IMR-90 (cell line): ENCODE measurements around the gene USP25. TPM values are rescaled to one million over a fixed set of nuclear protein-coding genes. Genes with fewer than 3 reads are reported as not detected.

ENCODE experiments used
- ATAC-seq: fragments of 200-7000 bp; cut with Tn5 transposase; 2 replicates; pipeline ENCODE4 v1.9.1; 2020; ENCODE audit warnings: low read depth, mild to moderate bottlenecking, moderate library complexity
- BruUV-seq: library from RNA; stranded (reverse); fragments of 400-500 nt; replicated peaks from 2 replicates; lab custom pipeline; 2021; lab: Mats Ljungman, UMichigan
- CTCF ChIA-PET: fragments of 300-600 bp; formaldehyde crosslinking; extraction: SDS; loops from one replicate; lab custom pipeline; 2021; ENCODE audit warnings: antibody characterized with exemption; lab: Yijun Ruan, JAX
- POLR2A ChIA-PET: fragments of 300-600 bp; sonication (Branson Sonifier 250); formaldehyde crosslinking; loops from one replicate; lab custom pipeline; 2022; ENCODE audit warnings: antibody characterized with exemption; ENCODE audit not compliant: unreplicated experiment; lab: Charles Lee
- DNase-seq: peaks from one replicate; pipeline ENCODE4 v3.0.0; 2013
- H2AFZ ChIP-seq: replicated peaks from 2 replicates; pipeline ENCODE3; 2013; ENCODE audit warnings: low read length, mild to moderate bottlenecking; ENCODE audit not compliant: poor library complexity
- H2AK5ac ChIP-seq: 2 replicates; pipeline ENCODE4 v1.6.1; 2013; ENCODE audit warnings: low read depth, low read length, inconsistent platforms
- H2AK9ac ChIP-seq: replicated peaks from 2 replicates; pipeline ENCODE3; 2013; ENCODE audit warnings: mild to moderate bottlenecking, low read depth, low read length, moderate library complexity; ENCODE audit not compliant: poor library complexity
- H2BK120ac ChIP-seq: 2 replicates; pipeline ENCODE4 v1.6.1; 2013; ENCODE audit warnings: low read depth, low read length, inconsistent platforms
- H2BK15ac ChIP-seq: 3 replicates; pipeline ENCODE4 v1.6.1; 2013; ENCODE audit warnings: low read depth, low read length, inconsistent platforms
- H2BK20ac ChIP-seq: 2 replicates; pipeline ENCODE4 v1.6.1; 2013; ENCODE audit warnings: low read depth, mild to moderate bottlenecking, inconsistent platforms, low read length, moderate library complexity
- H2BK5ac ChIP-seq: 2 replicates; pipeline ENCODE4 v1.6.1; 2013; ENCODE audit warnings: mild to moderate bottlenecking, low read depth, low read length, inconsistent platforms; ENCODE audit not compliant: poor library complexity, severe bottlenecking
- H3K14ac ChIP-seq: replicated peaks from 2 replicates; pipeline ENCODE4 v1.6.1; 2013; ENCODE audit warnings: low read depth, low read length, inconsistent platforms
- H3K18ac ChIP-seq: 2 replicates; pipeline ENCODE4 v1.6.1; 2013; ENCODE audit warnings: low read depth, low read length, control low read depth
- H3K23ac ChIP-seq: 2 replicates; pipeline ENCODE4 v1.6.1; 2013; ENCODE audit warnings: low read depth, low read length, inconsistent platforms
- H3K27ac ChIP-seq: 2 replicates; pipeline ENCODE4 v1.5.1; 2013; ENCODE audit warnings: mild to moderate bottlenecking, control low read depth, low read length; ENCODE audit not compliant: insufficient read depth
- H3K27me3 ChIP-seq: 2 replicates; pipeline ENCODE4 v1.6.1; 2013; ENCODE audit warnings: low read length; ENCODE audit not compliant: control insufficient read depth, insufficient read depth
- H3K36me3 ChIP-seq: 2 replicates; pipeline ENCODE4 v1.6.1; 2013; ENCODE audit warnings: low read length, mixed read lengths; ENCODE audit not compliant: control insufficient read depth, insufficient read depth
- H3K4ac ChIP-seq: 2 replicates; pipeline ENCODE4 v1.6.1; 2013; ENCODE audit warnings: low read depth, low read length, inconsistent platforms
- H3K4me1 ChIP-seq: 2 replicates; pipeline ENCODE4 v1.6.1; 2013; ENCODE audit warnings: low read length, mixed read lengths; ENCODE audit not compliant: control insufficient read depth, insufficient read depth
- H3K4me2 ChIP-seq: 2 replicates; pipeline ENCODE4 v1.6.1; 2013; ENCODE audit warnings: low read depth, mild to moderate bottlenecking, control low read depth, low read length, moderate library complexity
- H3K4me3 ChIP-seq: 2 replicates; pipeline ENCODE4 v1.5.1; 2013; ENCODE audit warnings: low read depth, mild to moderate bottlenecking, control low read depth, low read length, moderate library complexity; ENCODE audit not compliant: insufficient read depth
- H3K56ac ChIP-seq: 2 replicates; pipeline ENCODE4 v1.6.1; 2013; ENCODE audit warnings: low read length, inconsistent platforms; ENCODE audit not compliant: insufficient read depth; ENCODE audit errors: extremely low read depth
- H3K79me1 ChIP-seq, 2 experiments: 2 replicates each; pipeline ENCODE4 v1.6.1; 2013; ENCODE audit warnings: low read length in 2 of 2, inconsistent platforms in 1 of 2, low read depth in 1 of 2
- H3K9ac ChIP-seq: 2 replicates; pipeline ENCODE4 v1.6.1; 2013; ENCODE audit warnings: low read depth, low read length, control low read depth
- H3K9me1 ChIP-seq: 2 replicates; pipeline ENCODE4 v1.6.1; 2013; ENCODE audit warnings: low read length, inconsistent platforms; ENCODE audit not compliant: insufficient read depth
- H3K9me3 ChIP-seq: 2 replicates; pipeline ENCODE4 v1.6.1; 2013; ENCODE audit warnings: low read length; ENCODE audit not compliant: control insufficient read depth, insufficient read depth
- H4K20me1 ChIP-seq: 2 replicates; pipeline ENCODE4 v1.6.1; 2013; ENCODE audit warnings: low read length, inconsistent platforms; ENCODE audit not compliant: insufficient read depth
- H4K5ac ChIP-seq: 2 replicates; pipeline ENCODE4 v1.6.1; 2013; ENCODE audit warnings: mild to moderate bottlenecking, low read depth, low read length, control low read depth
- H4K8ac ChIP-seq, 2 experiments: 2 replicates each; pipeline ENCODE4 v1.6.1; 2013; ENCODE audit warnings: low read depth in 2 of 2, low read length in 2 of 2, control low read depth in 1 of 2, inconsistent platforms in 1 of 2
- H4K91ac ChIP-seq: 2 replicates; pipeline ENCODE4 v1.6.1; 2013; ENCODE audit warnings: low read depth, low read length, inconsistent platforms; ENCODE audit not compliant: insufficient read depth
- BHLHE40 ChIP-seq: fragments of 150-350 bp; IDR thresholded peaks from 2 replicates; pipeline ENCODE4 v1.6.1; 2016; ENCODE audit warnings: mild to moderate bottlenecking, low read depth, low read length
- FOS ChIP-seq: fragments of 150-350 bp; IDR thresholded peaks from 2 replicates; pipeline ENCODE4 v1.6.1; 2016; ENCODE audit warnings: low read depth, low read length
- MAFK ChIP-seq: IDR thresholded peaks from 2 replicates; pipeline ENCODE4 v1.6.1; 2012; ENCODE audit warnings: low read depth, low read length, improper control_type of control experiment
- RAD21 ChIP-seq: IDR thresholded peaks from 2 replicates; pipeline ENCODE4 v1.6.1; 2012; ENCODE audit warnings: low read length, improper control_type of control experiment
- RCOR1 ChIP-seq: IDR thresholded peaks from 2 replicates; pipeline ENCODE4 v1.6.1; 2012; ENCODE audit warnings: mild to moderate bottlenecking, low read length, improper control_type of control experiment; ENCODE audit not compliant: insufficient replicate concordance
- SMC3 ChIP-seq: fragments of 150-350 bp; IDR thresholded peaks from 2 replicates; pipeline ENCODE4 v1.6.1; 2016; ENCODE audit warnings: low read depth, mild to moderate bottlenecking, antibody characterized with exemption, low read length, moderate library complexity
- dilution Hi-C: fragments of 300-500 bp; cut with HindIII; formaldehyde crosslinking; loops from one replicate; pipeline ENCODE4 v1.14.3; 2018; ENCODE audit warnings: low sequenced_read_pairs; ENCODE audit not compliant: unreplicated experiment
- in situ Hi-C: fragments of 300-500 bp; cut with MboI; formaldehyde crosslinking; loops from 3 replicates; pipeline ENCODE4 v1.14.3; 2019; ENCODE audit warnings: low sequenced_read_pairs, inconsistent platforms, mixed read lengths
- intact Hi-C: fragments of 100-400 bp; cut with micrococcal nuclease; formaldehyde crosslinking; loops from 2 replicates; pipeline ENCODE4 v1.10.0; 2022
- polyA plus RNA-seq, 3 experiments: library from polyadenylated mRNA; depleted of rRNA; stranded (reverse); fragments of >200 nt; gene quantifications; 2 replicates each; pipeline ENCODE4 v1.2.3, GENCODE V29; 2012; ENCODE audit warnings: low replicate concordance in 1 of 3
- total RNA-seq: library from RNA; depleted of rRNA; stranded (reverse); fragments of >200 nt; gene quantifications from 2 replicates; pipeline ENCODE4 v1.2.3, GENCODE V29; 2012
- TF ChIP-seq, protein P1 (sequence below): fragments of 150-350 bp; IDR thresholded peaks from 2 replicates; pipeline ENCODE4 v1.6.1; 2016; ENCODE audit warnings: low read depth, mild to moderate bottlenecking, low read length, moderate library complexity, borderline replicate concordance
- TF ChIP-seq, protein P2 (sequence below): fragments of 150-350 bp; IDR thresholded peaks from 2 replicates; pipeline ENCODE4 v1.6.1; 2017; ENCODE audit warnings: mild to moderate bottlenecking, antibody characterized with exemption, low read length, low read depth
- TF ChIP-seq, protein P3 (sequence below): conservative IDR thresholded peaks from 2 replicates; pipeline ENCODE4 v1.5.1; 2012; ENCODE audit warnings: mild to moderate bottlenecking, low read depth, low read length, improper control_type of control experiment

The USP25 gene
- total and polyA plus RNA-seq, 2 of the 4 experiments (the other 2 are of a cell fraction), result 9.3 to 23.3 TPM

DNA sequence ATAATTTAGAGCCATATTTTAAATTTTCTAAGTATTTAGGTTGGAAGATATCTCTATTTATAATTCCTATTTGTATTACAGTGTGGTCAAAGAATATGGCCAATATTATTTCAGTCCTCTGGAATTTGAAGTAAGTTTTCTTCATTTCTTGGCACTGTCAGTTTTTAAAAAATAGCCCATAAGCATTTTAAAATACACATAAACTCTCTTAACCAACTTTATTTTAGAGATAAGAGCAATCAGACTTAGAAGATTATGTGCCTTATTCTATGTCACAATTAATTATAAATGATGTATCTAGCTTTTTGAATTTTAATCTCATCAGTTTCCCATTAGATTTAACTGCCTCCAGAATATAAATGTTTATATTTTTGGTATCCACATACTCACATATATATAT, 130.8 kb downstream of the USP25 start:
- H3K4me2 ChIP-seq, result no peak overlapping the region
- H3K9me1 ChIP-seq, result no peaks in the 10 kb centered on the region
- TF ChIP-seq, protein P1, sequence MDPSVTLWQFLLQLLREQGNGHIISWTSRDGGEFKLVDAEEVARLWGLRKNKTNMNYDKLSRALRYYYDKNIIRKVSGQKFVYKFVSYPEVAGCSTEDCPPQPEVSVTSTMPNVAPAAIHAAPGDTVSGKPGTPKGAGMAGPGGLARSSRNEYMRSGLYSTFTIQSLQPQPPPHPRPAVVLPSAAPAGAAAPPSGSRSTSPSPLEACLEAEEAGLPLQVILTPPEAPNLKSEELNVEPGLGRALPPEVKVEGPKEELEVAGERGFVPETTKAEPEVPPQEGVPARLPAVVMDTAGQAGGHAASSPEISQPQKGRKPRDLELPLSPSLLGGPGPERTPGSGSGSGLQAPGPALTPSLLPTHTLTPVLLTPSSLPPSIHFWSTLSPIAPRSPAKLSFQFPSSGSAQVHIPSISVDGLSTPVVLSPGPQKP, result no peak
- TF ChIP-seq, protein P2, sequence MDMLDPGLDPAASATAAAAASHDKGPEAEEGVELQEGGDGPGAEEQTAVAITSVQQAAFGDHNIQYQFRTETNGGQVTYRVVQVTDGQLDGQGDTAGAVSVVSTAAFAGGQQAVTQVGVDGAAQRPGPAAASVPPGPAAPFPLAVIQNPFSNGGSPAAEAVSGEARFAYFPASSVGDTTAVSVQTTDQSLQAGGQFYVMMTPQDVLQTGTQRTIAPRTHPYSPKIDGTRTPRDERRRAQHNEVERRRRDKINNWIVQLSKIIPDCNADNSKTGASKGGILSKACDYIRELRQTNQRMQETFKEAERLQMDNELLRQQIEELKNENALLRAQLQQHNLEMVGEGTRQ, result no peak
- no peak for TF ChIP-seq RAD21
- TF ChIP-seq FOS, result no peak
- TF ChIP-seq, protein P3, sequence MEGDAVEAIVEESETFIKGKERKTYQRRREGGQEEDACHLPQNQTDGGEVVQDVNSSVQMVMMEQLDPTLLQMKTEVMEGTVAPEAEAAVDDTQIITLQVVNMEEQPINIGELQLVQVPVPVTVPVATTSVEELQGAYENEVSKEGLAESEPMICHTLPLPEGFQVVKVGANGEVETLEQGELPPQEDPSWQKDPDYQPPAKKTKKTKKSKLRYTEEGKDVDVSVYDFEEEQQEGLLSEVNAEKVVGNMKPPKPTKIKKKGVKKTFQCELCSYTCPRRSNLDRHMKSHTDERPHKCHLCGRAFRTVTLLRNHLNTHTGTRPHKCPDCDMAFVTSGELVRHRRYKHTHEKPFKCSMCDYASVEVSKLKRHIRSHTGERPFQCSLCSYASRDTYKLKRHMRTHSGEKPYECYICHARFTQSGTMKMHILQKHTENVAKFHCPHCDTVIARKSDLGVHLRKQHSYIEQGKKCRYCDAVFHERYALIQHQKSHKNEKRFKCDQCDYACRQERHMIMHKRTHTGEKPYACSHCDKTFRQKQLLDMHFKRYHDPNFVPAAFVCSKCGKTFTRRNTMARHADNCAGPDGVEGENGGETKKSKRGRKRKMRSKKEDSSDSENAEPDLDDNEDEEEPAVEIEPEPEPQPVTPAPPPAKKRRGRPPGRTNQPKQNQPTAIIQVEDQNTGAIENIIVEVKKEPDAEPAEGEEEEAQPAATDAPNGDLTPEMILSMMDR, result no peak
- TF ChIP-seq SMC3, result no peak
- TF ChIP-seq RCOR1, result no peak
- TF ChIP-seq MAFK, result no peak
- no peak for TF ChIP-seq BHLHE40
- no peaks in the 10 kb centered on the region for H3K27me3 ChIP-seq
- no peaks in the 10 kb centered on the region for H4K20me1 ChIP-seq
- no peak overlapping the region for H2BK5ac ChIP-seq
- H3K23ac ChIP-seq, result no peak overlapping the region
- no peak overlapping the region for H4K8ac ChIP-seq
- no peaks in the 10 kb centered on the region for H3K9me3 ChIP-seq
- intact Hi-C loops, result no loop called here
- in situ Hi-C loops, result no loop called here
- CTCF ChIA-PET, result no interaction called here
- H2AFZ ChIP-seq, result no peak overlapping the region
- H3K4me1 ChIP-seq, result no peaks in the 10 kb centered on the region
- DNase-seq (no peak), ATAC-seq (no peak)
- H3K36me3 ChIP-seq, result 0 out of 2 replicates have a peak, but pooled peaks cover 1% of the 10 kb centered on the region
- no peak overlapping the region for H2AK5ac ChIP-seq
- POLR2A ChIA-PET, result no interaction called here
- H3K4me3 ChIP-seq, result no peak overlapping the region
- H4K5ac ChIP-seq, result no peak overlapping the region
- H4K91ac ChIP-seq, result no peak overlapping the region
- H3K14ac ChIP-seq, result no peak overlapping the region
- no peak overlapping the region for H3K56ac ChIP-seq
- H3K79me1 ChIP-seq, result no peaks in the 10 kb centered on the region
- H3K4ac ChIP-seq, result no peak overlapping the region
- dilution Hi-C loops, result no loop called here
- H2BK20ac ChIP-seq, result no peak overlapping the region
- BruUV-seq, result no TSS peak
- H2BK15ac ChIP-seq, result no peak overlapping the region
- H3K27ac ChIP-seq, result no peak overlapping the region
- H3K18ac ChIP-seq, result no peak overlapping the region
- H2AK9ac ChIP-seq, result no peak overlapping the region
- no peak overlapping the region for H2BK120ac ChIP-seq
- no peak overlapping the region for H3K9ac ChIP-seq
